SK-N-MC (cell line): ENCODE data around the gene IL20RA.

Experiments
- EZH2 ChIP-seq: fragments of 200-600 bp; sonication (generic); IDR thresholded peaks from one replicate; pipeline ENCODE4 v1.6.1; 2017; ENCODE audit warnings: antibody characterized with exemption
- FOXP2 ChIP-seq: optimal IDR thresholded peaks from 2 replicates; pipeline ENCODE3; 2011; ENCODE audit warnings: mild to moderate bottlenecking, moderate library complexity; ENCODE audit not compliant: insufficient read depth; ENCODE audit errors: extremely low read length, control extremely low read depth
- POLR2AphosphoS5 ChIP-seq: IDR thresholded peaks from 2 replicates; pipeline ENCODE4 v1.6.1; 2012; ENCODE audit warnings: mild to moderate bottlenecking, low read depth, low read length, borderline replicate concordance

GRCh38 chr6:137000825-137001224 lies 43.9 kb downstream of the IL20RA start:
- no peak for TF ChIP-seq POLR2AphosphoS5
- TF ChIP-seq EZH2 = no peak
- no peak for TF ChIP-seq FOXP2
